GM12801 (cell line): Measurements from ENCODE around the gene P2RY2.

Experiments
- CTCF ChIP-seq: IDR thresholded peaks from one replicate; pipeline ENCODE4 v1.5.1; 2011; ENCODE audit warnings: control low read depth; ENCODE audit not compliant: insufficient read length; ENCODE audit errors: extremely low read depth

P2RY2 gene

GRCh38 chr11:73184953-73185671, 33.0 kb upstream of the P2RY2 start:
- TF ChIP-seq CTCF, result no peak

GRCh38 chr11:73185680-73186293, 32.3 kb upstream of the P2RY2 start:
- TF ChIP-seq CTCF, result no peak

- no peak for TF ChIP-seq CTCF
These were observed 31.7 kb upstream of the P2RY2 start for GRCh38 chr11:73186294-73186850.

GRCh38 chr11:73186886-73187285, 31.2 kb upstream of the P2RY2 start:
- TF ChIP-seq CTCF, result no peak

- no peak for TF ChIP-seq CTCF
These were observed 30.2 kb upstream of the P2RY2 start for GRCh38 chr11:73187854-73188253.

GRCh38 chr11:73188301-73188700, 29.8 kb upstream of the P2RY2 start:
- no peak for TF ChIP-seq CTCF

GRCh38 chr11:73189315-73189714, 28.8 kb upstream of the P2RY2 start:
- TF ChIP-seq CTCF, result no peak
